Mesodermal cell (in vitro differentiated cells): ENCODE data around the gene VPS4B. TPM values are rescaled to one million over a fixed set of nuclear protein-coding genes. Genes with fewer than 3 reads are reported as not detected.
"Not testable (repeated sequence)": the region's sequence is repeated elsewhere in the genome, so short reads cannot be mapped to it uniquely, and the experiment has no call there.

Source experiments
- H3K27ac ChIP-seq: 2 replicates; pipeline ENCODE4 v1.7.0; 2013; ENCODE audit warnings: mild to moderate bottlenecking, low read depth, low read length, moderate library complexity; ENCODE audit not compliant: severe bottlenecking
- H3K36me3 ChIP-seq: 2 replicates; pipeline ENCODE4 v1.7.1; 2013; ENCODE audit warnings: mild to moderate bottlenecking, low read length, moderate library complexity; ENCODE audit not compliant: control insufficient read depth, insufficient read depth
- H3K4me1 ChIP-seq: one replicate; pipeline ENCODE4 v1.7.1; 2013; ENCODE audit warnings: mild to moderate bottlenecking, low read length; ENCODE audit not compliant: insufficient read depth, control insufficient read depth, poor library complexity, severe bottlenecking
- H3K4me3 ChIP-seq: 2 replicates; pipeline ENCODE4 v1.7.0; 2013; ENCODE audit warnings: low read length, control low read depth, mild to moderate bottlenecking; ENCODE audit not compliant: insufficient read depth, poor library complexity, severe bottlenecking; ENCODE audit errors: extremely low read depth
- H3K9me3 ChIP-seq: 2 replicates; pipeline ENCODE4 v1.7.1; 2013; ENCODE audit warnings: mild to moderate bottlenecking, low read length, moderate library complexity; ENCODE audit not compliant: control insufficient read depth
- WGBS, 2 experiments: methylation state at CpG; one replicate each; pipeline ENCODE4 v1.1.5; 2013; ENCODE audit warnings: missing lambda C conversion rate in 2 of 2; ENCODE audit not compliant: insufficient coverage in 2 of 2; 5-methylcytosine and 5-hydroxymethylcytosine counted together
- polyA plus RNA-seq, 2 experiments: library from polyadenylated mRNA; stranded (reverse); fragments of 50-300 nt; gene quantifications; one replicate each; pipeline ENCODE4 v1.2.3, GENCODE V29; 2013

The VPS4B gene
- polyA plus RNA-seq (2013, experiment 1 of 2): 25.6 TPM
- polyA plus RNA-seq (2013, experiment 2 of 2): 26.7 TPM

DNA sequence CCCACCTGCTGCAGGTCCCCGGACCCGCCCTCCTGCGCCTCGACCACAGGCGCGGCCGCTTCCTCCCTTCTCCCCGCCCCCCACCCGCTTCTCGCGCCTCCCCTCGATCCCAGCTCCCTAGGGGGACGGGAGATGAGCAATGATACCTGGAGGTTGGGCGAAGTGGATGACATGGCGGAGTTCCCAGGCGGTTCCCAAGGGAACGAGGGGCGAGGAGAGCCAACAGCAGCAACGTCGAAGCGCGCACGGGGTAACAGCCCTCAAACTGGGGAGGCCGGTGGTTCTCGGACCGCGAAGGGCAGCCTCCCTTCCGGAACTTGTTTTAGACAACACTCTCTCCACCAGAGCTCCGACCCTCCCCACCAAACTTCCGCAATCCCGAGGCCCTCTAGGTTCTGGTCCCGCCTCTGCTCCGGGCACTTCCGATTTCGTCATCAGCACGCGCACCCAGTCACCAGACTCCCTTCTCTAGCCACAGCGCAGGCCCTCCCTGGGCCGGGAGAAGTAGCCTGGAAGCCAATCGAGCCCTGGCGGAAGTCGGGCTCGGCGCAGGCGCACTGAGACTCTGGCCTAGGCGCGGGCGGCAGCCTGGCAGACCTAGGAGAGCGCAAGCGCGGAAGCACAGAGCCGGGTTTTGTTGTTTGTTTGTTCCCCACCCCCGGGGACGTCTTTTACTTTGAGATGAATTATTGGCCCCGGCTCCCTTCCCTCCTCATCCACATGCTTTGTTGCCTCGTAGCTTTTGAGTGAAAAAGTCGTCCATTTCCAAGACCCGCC, at the start of gene VPS4B:
TSS of gene VPS4B (minus strand) at position 390 of the 777 bp plus-strand sequence. CDS start at position 173, 217 bp downstream.
- H3K9me3 ChIP-seq: no peaks in the 10 kb centered on the region
- H3K4me1 ChIP-seq: peaks cover 3% of the 10 kb centered on the region
- WGBS, 2 experiments: 0% methylated on average over 37 to 39 of the region's 58 CpGs
- peaks cover 29% of the 10 kb centered on the region for H3K36me3 ChIP-seq
- peak within 1 kb of the TSS; percentile 96 for H3K27ac ChIP-seq
- peak within 1 kb of the TSS; percentile 94 for H3K4me3 ChIP-seq

DNA sequence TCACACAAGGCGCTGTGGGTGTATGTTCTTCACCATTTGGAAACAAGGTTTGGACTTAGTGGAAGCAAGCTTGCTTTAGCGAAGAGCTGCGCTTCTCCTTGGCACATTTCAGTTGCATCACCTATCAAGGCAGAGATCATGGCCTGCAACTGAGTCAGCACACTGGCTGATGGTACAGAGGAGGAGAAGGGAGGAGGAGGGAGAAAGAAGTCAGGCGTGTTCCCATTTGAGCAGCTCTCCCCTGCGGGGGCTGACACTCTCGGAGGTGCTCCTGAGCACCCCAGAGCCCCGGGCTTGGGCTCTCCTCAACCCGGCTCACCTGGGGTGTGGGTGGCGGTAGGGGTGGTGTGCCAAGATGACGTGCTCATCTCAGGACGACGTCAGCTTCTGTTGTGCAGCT, 48.5 kb upstream of the VPS4B start:
- H3K4me1 ChIP-seq: no peaks in the 10 kb centered on the region
- 88 to 93% methylated on average over 5 to 7 of the region's 12 CpGs for WGBS, 2 experiments
- no peaks in the 10 kb centered on the region for H3K36me3 ChIP-seq
- no peaks in the 10 kb centered on the region for H3K9me3 ChIP-seq
- H3K27ac ChIP-seq: no peak overlapping the region
- no peak overlapping the region for H3K4me3 ChIP-seq

DNA sequence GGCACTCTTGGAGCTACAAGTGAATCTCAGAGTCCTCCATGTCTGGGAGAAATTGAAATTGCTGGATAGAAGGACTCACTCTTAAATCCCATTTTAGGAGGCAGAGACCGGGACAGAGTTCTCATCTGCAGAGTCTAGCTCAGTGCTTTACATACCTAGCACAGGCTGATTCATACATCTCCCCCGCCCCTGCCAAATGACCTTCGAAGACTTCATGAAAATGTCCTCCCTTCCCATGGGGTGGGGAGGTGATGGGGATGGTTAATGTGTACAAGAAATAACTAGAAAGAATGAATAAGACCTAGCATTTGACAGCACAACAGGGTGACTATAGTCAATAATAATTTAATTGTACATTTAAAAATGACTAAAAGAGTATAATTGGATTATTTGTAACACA, 46.3 kb upstream of the VPS4B start:
- no peak overlapping the region for H3K4me3 ChIP-seq
- WGBS, 2 experiments: 100% methylated on average over 1 of the region's 3 CpGs; no CpG with 5 or more reads in 1 of the 2 experiments
- H3K36me3 ChIP-seq: no peaks in the 10 kb centered on the region
- H3K9me3 ChIP-seq: no peaks in the 10 kb centered on the region
- no peak overlapping the region for H3K27ac ChIP-seq
- no peaks in the 10 kb centered on the region for H3K4me1 ChIP-seq

DNA sequence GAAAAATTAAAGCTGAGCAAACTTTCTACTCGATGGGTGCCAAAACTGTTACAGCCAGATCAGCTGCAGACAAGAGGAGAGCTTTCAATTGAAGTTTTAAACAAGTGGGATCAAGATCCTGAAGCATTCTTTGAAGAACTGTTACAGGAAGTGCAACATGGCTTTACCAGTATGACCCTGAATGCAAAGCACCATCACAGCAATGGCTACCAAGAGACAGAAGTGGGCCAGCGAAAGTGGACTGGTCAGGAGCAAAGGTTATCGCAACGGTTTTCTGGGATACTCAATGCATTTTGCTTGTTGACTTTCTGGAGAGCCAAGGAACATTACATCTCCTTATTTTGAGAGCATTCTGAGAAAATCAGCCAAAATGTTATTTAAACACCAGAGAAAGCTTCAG, 45.4 kb upstream of the VPS4B start:
- 88 to 100% methylated on average over 4 of the region's 4 CpGs for WGBS, 2 experiments
- no peak overlapping the region for H3K4me3 ChIP-seq
- no peaks in the 10 kb centered on the region for H3K9me3 ChIP-seq
- H3K4me1 ChIP-seq: no peaks in the 10 kb centered on the region
- no peaks in the 10 kb centered on the region for H3K36me3 ChIP-seq
- no peak overlapping the region for H3K27ac ChIP-seq

DNA sequence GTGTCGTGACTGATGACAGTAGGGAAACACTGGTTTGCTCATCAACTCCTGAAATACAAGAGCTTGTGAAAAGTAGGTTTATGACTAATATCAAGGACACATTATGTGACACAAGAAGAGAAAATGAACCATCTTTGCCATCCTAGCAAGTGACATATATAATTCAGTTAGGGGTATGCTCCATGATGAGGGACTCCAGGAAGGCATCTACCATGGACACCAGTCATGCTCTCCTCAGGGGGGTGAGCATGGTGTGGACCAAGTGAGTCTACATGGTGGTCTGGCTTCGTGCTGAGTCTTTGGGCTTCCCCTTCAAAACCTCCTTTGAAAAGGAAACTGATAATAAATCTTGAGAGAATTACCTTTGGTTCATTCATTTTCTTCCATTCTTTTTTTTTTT, 42.8 kb upstream of the VPS4B start:
- H3K36me3 ChIP-seq: no peaks in the 10 kb centered on the region
- no peaks in the 10 kb centered on the region for H3K4me1 ChIP-seq
- no peak overlapping the region for H3K27ac ChIP-seq
- H3K4me3 ChIP-seq: no peak overlapping the region
- H3K9me3 ChIP-seq: no peaks in the 10 kb centered on the region
- WGBS, 2 experiments: 86% methylated on average over 1 of the region's 2 CpGs; no CpG with 5 or more reads in 1 of the 2 experiments

DNA sequence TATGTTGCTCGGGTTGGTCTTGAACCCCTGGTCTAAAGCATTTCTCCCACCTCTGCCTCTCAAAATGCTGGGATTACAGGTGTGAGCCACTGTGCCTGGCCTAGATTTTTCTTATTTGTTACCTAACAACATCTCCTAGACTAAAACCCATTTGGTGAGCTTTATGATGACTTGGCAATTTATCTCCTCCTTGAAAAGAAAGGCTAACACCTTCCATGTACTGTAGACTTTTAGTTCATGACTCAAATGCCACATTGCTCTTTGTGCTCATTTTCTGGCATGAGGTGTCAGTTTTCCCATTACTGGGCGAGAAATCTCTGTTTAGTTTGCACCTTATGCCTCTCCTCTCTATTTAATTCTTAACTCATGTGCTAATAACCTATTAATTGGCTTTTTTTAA, 42.2 kb upstream of the VPS4B start:
- no peak overlapping the region for H3K4me3 ChIP-seq
- H3K9me3 ChIP-seq: no peaks in the 10 kb centered on the region
- WGBS, 2 experiments: 73% methylated on average over 2 of the region's 2 CpGs; no CpG with 5 or more reads in 1 of the 2 experiments
- no peaks in the 10 kb centered on the region for H3K36me3 ChIP-seq
- no peaks in the 10 kb centered on the region for H3K4me1 ChIP-seq
- no peak overlapping the region for H3K27ac ChIP-seq

DNA sequence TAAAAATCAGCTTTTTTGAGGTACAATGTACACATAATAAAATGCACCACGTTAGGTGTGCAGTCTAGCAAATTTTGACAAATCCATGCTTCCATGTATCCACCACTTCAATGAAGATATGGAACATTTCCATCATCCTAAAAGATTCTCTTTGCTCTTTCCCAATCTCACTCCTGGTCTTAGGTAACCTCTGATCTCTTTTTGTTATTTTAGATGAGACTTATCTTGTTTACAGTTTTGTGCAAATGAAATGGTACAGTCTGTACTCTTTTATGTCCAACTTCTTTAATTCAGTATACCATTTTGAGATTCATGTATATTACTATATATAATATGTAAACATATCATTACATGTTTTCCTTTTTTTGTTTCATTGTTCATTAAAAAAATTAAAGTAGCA, 38.1 kb upstream of the VPS4B start:
- Histone ChIP-seq H3K36me3 (no peaks in the 10 kb centered on the region), H3K4me3 (no peak overlapping the region), H3K4me1 (no peaks in the 10 kb centered on the region), H3K27ac (no peak overlapping the region), H3K9me3 (no peaks in the 10 kb centered on the region)
- 50 to 80% methylated on average over 1 of the region's 1 CpG for WGBS, 2 experiments

DNA sequence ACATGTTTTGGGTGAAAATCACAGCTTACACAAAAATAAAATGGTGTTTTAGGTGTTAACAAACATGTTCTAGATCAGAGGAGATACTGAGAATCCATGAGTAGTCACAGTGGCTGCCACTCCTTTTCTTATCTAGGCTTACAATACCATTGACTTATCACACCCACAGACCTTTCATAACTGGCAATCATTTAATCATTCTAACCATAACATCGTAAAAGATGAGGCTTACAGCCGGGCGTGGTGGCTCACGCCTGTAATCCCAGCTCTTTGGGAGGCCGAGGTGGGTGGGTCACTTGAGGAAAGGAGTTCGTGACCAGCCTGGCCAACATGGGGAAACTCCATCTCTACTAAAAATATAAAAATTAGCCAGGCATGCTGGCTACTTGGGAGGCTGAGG, 35.7 kb upstream of the VPS4B start:
- Histone ChIP-seq H3K4me1 (peaks cover 3% of the 10 kb centered on the region), H3K36me3 (no peaks in the 10 kb centered on the region), H3K9me3 (no peaks in the 10 kb centered on the region), H3K4me3 (no peak overlapping the region), H3K27ac (no peak overlapping the region)
- 93% methylated on average over 3 of the region's 6 CpGs; no CpG with 5 or more reads in 1 of the 2 experiments for WGBS, 2 experiments

DNA sequence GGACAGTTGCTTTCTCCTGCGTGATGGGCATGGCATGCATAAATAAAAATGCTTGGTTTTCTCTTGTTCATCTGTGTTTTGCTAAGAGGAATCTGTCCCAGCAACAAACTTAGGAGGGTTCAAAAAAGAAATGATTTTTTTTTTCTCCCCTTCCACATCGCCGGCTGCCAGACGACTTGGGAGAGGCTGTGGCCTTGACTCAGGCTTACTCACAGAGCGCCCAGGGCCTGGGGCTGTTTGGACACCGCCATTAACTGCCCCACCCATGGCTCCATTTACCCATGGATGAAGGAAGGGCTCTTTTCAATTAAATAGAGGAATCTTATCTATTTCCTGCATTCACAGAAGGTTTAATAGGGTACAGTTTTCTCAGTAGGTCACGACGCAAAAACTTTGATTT, 32.2 kb upstream of the VPS4B start:
- WGBS, 2 experiments: 100% methylated on average over 2 to 6 of the region's 8 CpGs

DNA sequence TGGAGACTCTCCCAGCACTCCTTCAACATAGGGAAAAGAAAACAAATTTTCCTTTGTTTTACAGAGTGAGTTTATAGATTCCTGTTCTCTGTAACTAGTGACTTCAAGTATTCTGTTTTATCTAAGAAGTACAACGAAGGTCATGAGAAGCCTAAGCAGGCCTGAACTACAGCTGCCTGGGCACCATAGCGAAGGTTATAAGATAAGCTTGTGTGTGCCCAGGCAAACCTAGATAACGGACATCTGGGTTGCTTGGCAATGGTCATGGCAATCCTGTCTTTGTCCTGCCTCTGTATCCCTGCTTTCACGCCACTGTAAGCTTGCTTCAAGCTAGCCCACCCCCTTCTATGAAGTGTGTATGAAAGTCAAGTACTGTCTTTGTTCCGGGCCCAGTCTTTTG, 30.5 kb upstream of the VPS4B start:
- not testable (repeated sequence) for H3K4me1 ChIP-seq, H3K4me3 ChIP-seq, H3K36me3 ChIP-seq, H3K9me3 ChIP-seq
- peak overlapping the region; percentile 47 for H3K27ac ChIP-seq
- 83 to 95% methylated on average over 5 of the region's 5 CpGs for WGBS, 2 experiments

More for the DNA sequence above, 32.2 kb upstream of the VPS4B start:
- Histone ChIP-seq H3K4me3 (no peak overlapping the region), H3K36me3 (no peaks in the 10 kb centered on the region), H3K27ac (no peak overlapping the region), H3K4me1 (peaks cover 3% of the 10 kb centered on the region), H3K9me3 (no peaks in the 10 kb centered on the region)
